HG02623 (cell line): Measurements from ENCODE around the gene ZBTB34.

Source experiments
- ATAC-seq: cut with Tn5 transposase; IDR thresholded peaks from one replicate; pipeline ENCODE4 v1.9.1; 2021; ENCODE audit warnings: moderate library complexity; ENCODE audit not compliant: unreplicated experiment

Gene ZBTB34

GRCh38 chr9:126875756-126876510 is 15.5 kb downstream of the ZBTB34 start:
- ATAC-seq = no peak

- ATAC-seq = no peak
Measured at GRCh38 chr9:126876531-126876930, 16.1 kb downstream of the ZBTB34 start.

- no peak for ATAC-seq
Measured at GRCh38 chr9:126877418-126877817, 17.0 kb downstream of the ZBTB34 start.

GRCh38 chr9:126879288-126879687 is 18.8 kb downstream of the ZBTB34 start:
- ATAC-seq = no peak

- no peak for ATAC-seq
Measured at GRCh38 chr9:126880226-126880946, 19.9 kb downstream of the ZBTB34 start.

GRCh38 chr9:126880947-126881332 is 20.5 kb downstream of the ZBTB34 start:
- no peak for ATAC-seq

GRCh38 chr9:126882746-126883145 is 22.3 kb downstream of the ZBTB34 start:
- ATAC-seq = no peak

GRCh38 chr9:126883636-126884035 is 23.2 kb downstream of the ZBTB34 start:
- no peak for ATAC-seq

GRCh38 chr9:126885131-126885641 is 24.7 kb downstream of the ZBTB34 start:
- no peak for ATAC-seq

- ATAC-seq = no peak
Measured at GRCh38 chr9:126886034-126886822, 25.8 kb downstream of the ZBTB34 start.

GRCh38 chr9:126886897-126887296 is 26.5 kb downstream of the ZBTB34 start:
- no peak for ATAC-seq

GRCh38 chr9:126891676-126892075 is 31.2 kb downstream of the ZBTB34 start:
- ATAC-seq = no peak

GRCh38 chr9:126893079-126893478 is 32.6 kb downstream of the ZBTB34 start:
- ATAC-seq = no peak

GRCh38 chr9:126894052-126894603 is 33.7 kb downstream of the ZBTB34 start:
- ATAC-seq = no peak

- ATAC-seq = no peak
Measured at GRCh38 chr9:126902210-126902609, 41.8 kb downstream of the ZBTB34 start.

GRCh38 chr9:126904586-126904985 is 44.1 kb downstream of the ZBTB34 start:
- ATAC-seq = no peak

GRCh38 chr9:126906091-126906490 is 45.7 kb downstream of the ZBTB34 start:
- no peak for ATAC-seq

GRCh38 chr9:126907058-126907457 is 46.6 kb downstream of the ZBTB34 start:
- ATAC-seq = no peak

- peak; percentile 97 for ATAC-seq
Measured at GRCh38 chr9:126914458-126915280, 54.2 kb downstream of the ZBTB34 start, which contains the start of gene RALGPS1. Gene RALGPS1 (plus strand): TSS chr9:126914782. CDS start chr9:126962290, 47,508 bp downstream.

GRCh38 chr9:126915281-126915816 is 54.9 kb downstream of the ZBTB34 start:
- no peak for ATAC-seq
